Fibroblast of pulmonary artery (primary cell): ENCODE results near the gene SLF1.

ENCODE experiments used
- DNase-seq: peaks from one replicate; pipeline ENCODE4 v3.0.0-alpha.2; 2010; ENCODE audit warnings: low read depth
- H3K4me3 ChIP-seq: replicated peaks from 2 replicates; pipeline ENCODE4 v1.5.1; 2011; ENCODE audit warnings: low read depth, mild to moderate bottlenecking, control low read depth, low read length, moderate library complexity
- TF ChIP-seq, protein P1 (sequence below): IDR thresholded peaks from 2 replicates; pipeline ENCODE4 v1.5.1; 2011; ENCODE audit warnings: mild to moderate bottlenecking, control low read depth, low read length, inconsistent platforms; ENCODE audit errors: missing control alignments

The SLF1 gene

DNA sequence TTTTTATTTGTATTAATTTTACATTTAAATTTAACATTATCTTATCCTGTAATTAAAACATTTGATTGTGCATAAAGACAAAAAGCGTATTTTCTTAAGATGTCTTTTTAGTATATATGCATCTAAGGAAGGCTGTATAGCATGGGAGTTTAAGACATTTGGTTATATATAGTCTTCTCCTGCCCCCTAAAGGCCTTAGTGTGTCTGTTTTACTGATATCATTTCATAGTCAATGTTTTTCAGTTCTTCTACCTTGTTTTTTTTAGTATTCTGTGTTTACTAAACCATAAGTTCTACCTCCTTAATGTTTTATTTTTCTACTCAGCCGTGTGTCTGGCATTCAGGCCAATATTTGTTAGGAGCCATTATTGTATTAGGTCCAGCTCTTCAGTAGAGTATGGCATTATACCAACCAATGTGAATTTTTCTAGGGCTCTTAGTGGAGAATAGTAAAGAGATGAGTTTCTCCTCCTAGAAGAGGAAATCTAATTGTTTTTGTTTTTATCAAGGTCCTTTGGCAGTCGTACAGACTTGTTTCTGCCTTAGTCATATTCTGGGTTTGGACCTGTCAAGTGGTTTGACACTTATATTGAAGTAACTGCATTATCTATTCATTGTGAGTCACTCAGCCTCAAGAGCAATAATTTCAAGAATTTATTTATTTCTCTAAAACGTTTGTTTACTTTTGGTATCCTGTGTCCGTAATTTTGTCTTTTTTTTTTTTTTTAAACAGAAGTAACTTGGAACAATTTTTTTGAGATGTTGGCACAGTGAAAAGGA is 74.8 kb downstream of the SLF1 start:
- no peak overlapping the region for H3K4me3 ChIP-seq
- TF ChIP-seq, protein P1, sequence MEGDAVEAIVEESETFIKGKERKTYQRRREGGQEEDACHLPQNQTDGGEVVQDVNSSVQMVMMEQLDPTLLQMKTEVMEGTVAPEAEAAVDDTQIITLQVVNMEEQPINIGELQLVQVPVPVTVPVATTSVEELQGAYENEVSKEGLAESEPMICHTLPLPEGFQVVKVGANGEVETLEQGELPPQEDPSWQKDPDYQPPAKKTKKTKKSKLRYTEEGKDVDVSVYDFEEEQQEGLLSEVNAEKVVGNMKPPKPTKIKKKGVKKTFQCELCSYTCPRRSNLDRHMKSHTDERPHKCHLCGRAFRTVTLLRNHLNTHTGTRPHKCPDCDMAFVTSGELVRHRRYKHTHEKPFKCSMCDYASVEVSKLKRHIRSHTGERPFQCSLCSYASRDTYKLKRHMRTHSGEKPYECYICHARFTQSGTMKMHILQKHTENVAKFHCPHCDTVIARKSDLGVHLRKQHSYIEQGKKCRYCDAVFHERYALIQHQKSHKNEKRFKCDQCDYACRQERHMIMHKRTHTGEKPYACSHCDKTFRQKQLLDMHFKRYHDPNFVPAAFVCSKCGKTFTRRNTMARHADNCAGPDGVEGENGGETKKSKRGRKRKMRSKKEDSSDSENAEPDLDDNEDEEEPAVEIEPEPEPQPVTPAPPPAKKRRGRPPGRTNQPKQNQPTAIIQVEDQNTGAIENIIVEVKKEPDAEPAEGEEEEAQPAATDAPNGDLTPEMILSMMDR: peak; percentile 48
- peak; percentile 91 for DNase-seq

DNA sequence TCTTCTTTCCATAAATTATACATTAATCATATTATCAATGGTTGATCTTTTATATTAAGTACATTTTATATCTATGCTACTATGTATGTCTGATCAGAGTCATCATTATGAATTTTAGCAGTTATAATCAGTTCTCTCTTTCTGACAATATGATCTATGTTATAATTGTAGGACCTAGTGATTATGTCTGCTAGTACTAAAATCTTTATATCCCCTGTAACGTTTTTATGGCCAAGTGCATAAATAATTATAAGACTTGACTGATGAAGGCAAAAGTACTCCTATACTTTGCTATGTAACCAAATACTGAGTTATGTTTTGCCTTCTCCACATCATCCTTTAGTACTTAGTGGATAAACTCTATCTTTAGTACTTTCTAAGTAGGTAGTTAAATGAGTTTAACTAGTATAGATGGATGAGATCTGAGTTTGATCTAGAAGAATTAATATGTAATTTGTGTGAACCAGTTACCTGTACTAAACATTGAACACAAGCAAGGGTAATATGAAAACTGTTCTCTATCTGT is 75.4 kb downstream of the SLF1 start:
- H3K4me3 ChIP-seq: no peak overlapping the region
- no peak for DNase-seq
- TF ChIP-seq, protein P1: no peak

DNA sequence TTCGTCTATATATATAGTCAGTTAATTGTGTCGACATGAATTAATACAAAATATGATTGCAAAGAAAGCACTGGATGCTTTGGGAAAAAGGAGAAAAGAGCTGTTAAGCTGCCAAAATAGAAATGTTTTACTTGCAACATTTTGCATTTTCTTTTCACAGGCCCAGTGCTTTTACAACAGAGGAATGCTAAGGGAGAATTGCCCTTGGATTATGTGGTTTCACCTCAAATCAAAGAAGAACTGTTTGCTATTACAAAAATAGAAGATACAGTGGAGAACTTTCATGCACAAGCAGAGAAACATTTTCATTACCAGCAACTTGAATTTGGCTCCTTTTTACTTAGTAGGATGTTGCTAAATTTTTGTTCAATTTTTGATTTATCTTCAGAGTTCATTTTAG is 76.2 kb downstream of the SLF1 start:
- no peak for DNase-seq
- TF ChIP-seq, protein P1: no peak
- H3K4me3 ChIP-seq: no peak overlapping the region

DNA sequence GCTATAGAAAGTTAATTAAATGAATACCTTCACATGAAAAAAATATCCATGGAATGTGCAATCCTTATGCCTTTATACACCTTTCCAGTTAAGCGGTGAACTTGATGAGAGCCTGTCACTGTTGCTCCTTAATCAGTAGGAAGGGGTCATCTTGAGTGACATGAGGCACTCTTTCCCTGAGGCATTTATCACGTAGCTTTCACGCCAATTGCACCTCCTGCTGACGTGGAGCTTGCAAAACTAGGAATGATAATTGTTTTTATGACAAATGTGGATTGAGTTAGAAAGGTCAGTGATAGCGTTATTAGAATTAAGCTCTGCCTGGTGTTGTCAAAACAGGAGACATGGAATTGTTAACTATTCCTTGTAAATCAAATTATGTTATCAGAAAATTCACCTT is 79.7 kb downstream of the SLF1 start:
- DNase-seq: no peak
- TF ChIP-seq, protein P1: no peak
- H3K4me3 ChIP-seq: no peak overlapping the region

DNA sequence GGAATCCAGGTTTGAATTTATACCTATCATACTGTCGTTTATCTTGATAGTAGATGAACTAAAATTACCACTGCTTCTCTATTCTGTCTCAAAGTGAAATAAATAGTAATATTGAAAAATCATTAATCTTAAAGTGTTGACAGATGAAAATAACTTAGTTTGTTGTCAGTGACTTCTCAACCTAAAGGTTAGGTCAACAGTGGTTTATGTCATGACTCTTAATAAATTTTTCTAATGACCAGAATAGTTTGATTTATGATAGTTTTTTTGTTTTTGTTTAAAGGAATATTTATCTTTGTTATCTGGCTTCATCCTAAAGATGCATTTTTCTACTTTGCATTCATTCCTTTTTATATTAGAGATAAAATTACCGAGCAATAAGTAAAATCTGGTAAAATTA is 81.1 kb downstream of the SLF1 start:
- TF ChIP-seq, protein P1: no peak
- H3K4me3 ChIP-seq: no peak overlapping the region
- DNase-seq: no peak

DNA sequence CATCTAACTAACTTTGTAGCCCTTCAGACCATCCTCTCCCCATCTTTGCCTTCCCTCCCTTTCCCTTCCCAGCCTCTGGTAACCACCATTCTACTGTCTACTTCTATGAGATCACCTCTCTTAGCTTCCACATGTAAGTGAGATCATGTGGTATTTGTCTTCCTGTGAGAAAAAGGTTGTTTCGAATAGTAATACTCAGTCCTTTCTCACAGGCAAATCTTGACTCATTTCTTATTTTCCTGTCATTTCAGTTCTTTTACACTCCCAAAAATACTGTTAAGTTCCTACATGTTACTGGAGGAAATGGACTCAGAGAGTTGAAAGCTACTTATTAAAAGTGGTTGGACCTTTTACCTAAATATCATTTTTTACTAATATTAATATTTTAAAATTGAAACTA is 82.1 kb downstream of the SLF1 start:
- no peak overlapping the region for H3K4me3 ChIP-seq
- TF ChIP-seq, protein P1: no peak
- DNase-seq: no peak

DNA sequence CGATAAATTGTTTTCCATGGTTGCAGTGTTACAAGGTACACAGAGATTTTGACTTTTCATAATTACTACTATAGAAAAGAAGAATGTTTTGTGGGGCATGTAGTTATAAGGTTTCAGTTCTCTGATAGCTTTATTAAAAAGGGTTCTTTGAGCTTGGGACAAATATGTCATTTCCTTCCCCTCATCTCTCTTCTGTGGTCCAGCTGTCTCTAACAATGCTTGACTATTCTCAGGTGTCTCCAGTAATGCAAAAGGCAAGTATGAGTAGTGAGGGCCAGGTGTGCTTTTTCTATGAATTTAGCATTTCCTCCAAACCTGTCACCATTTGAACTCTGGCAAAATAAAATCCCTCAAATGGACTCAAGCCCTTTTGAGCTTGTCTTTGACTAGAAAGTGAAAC is 84.3 kb downstream of the SLF1 start:
- no peak for DNase-seq
- no peak overlapping the region for H3K4me3 ChIP-seq
- TF ChIP-seq, protein P1: no peak
